Loucy (cell line): ENCODE results near the gene TBCC.

Experiments used
- CTCF ChIP-seq: fragments of 200-600 bp; sonication (generic); conservative IDR thresholded peaks from 2 replicates; pipeline ENCODE4 v1.5.1; 2014; ENCODE audit warnings: mild to moderate bottlenecking, antibody characterized with exemption, low read length
- EZH2phosphoT487 ChIP-seq: fragments of 200-600 bp; IDR thresholded peaks from 2 replicates; pipeline ENCODE4 v1.6.1; 2018; ENCODE audit warnings: antibody characterized with exemption, mild to moderate bottlenecking, moderate library complexity, borderline replicate concordance

GRCh38 chr6:42745640-42746462, at the start of gene TBCC:
- TF ChIP-seq CTCF (no peak), EZH2phosphoT487 (no peak)
